Cardiac fibroblast (primary cell): ENCODE results near the gene ZFP36L2.

ENCODE experiments used
- DNase-seq, 2 donors: peaks; one replicate each; pipeline versions ENCODE4 v3.0.0 to v3.0.0-alpha.2; 2010; ENCODE audit warnings: low read depth in 2 of 2
- H3K4me3 ChIP-seq, 2 donors: replicated peaks in 1 of 2; 1 replicate in 1 of 2; 2 replicates in 1 of 2; pipeline ENCODE4 v1.5.1; 2011; ENCODE audit warnings: low read depth in 2 of 2, low read length in 2 of 2, mild to moderate bottlenecking in 2 of 2, moderate library complexity in 1 of 2
- TF ChIP-seq, protein P1 (sequence below): IDR thresholded peaks from one replicate; pipeline ENCODE4 v1.5.1; 2011; ENCODE audit warnings: low read depth, mild to moderate bottlenecking, low read length, inconsistent platforms

ZFP36L2 gene

DNA sequence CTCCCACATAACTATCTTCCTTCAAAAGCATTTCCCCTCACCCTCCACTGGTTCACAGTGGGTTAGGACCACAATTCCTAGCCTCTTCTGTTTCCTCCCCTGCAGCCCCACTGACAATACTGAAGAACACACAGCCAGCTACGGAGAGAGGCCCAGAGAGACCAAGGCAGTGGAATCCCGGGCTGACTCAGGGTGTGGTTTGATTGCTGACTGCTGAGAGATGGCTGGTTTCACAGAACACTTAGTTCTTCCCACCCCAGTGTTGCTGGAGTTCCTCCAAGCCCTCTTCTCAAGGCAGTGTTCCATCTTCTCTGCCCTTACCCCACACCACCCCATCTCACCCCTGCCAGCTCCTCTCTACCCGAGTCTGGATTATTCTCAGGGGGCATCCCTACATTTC, 43.3 kb upstream of the ZFP36L2 start:
- TF ChIP-seq, protein P1, sequence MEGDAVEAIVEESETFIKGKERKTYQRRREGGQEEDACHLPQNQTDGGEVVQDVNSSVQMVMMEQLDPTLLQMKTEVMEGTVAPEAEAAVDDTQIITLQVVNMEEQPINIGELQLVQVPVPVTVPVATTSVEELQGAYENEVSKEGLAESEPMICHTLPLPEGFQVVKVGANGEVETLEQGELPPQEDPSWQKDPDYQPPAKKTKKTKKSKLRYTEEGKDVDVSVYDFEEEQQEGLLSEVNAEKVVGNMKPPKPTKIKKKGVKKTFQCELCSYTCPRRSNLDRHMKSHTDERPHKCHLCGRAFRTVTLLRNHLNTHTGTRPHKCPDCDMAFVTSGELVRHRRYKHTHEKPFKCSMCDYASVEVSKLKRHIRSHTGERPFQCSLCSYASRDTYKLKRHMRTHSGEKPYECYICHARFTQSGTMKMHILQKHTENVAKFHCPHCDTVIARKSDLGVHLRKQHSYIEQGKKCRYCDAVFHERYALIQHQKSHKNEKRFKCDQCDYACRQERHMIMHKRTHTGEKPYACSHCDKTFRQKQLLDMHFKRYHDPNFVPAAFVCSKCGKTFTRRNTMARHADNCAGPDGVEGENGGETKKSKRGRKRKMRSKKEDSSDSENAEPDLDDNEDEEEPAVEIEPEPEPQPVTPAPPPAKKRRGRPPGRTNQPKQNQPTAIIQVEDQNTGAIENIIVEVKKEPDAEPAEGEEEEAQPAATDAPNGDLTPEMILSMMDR = no peak
- H3K4me3 ChIP-seq = no peak overlapping the region
- peak; percentile 91 to 93 for DNase-seq

DNA sequence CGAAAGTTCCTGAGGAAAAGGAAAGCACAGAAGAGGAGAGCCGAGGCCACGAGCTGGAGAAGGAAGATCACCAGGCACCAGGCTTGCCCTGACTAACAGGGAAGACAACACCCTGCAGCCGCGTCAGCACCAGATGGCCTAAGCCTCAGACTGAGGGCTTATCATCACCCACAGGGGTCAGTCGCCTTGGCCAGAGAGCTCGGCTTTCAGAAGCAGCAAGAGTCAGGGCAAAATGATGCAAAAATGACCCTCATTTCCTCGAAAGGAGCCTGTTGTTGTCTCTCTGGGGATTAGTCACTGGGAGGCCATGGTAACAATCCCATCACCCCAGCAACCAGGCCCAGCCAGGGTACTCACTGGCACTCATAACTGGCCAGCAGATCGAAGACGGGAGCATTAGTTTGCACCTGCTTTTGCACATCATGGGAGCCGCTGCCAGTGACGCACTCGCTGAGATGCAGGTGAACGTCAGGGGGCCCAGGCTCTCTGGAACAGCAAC, 42.7 kb upstream of the ZFP36L2 start:
- peak overlapping the region in 1 of 2 donors; percentile 0 for H3K4me3 ChIP-seq
- DNase-seq = peak; percentile 98 to 99
- TF ChIP-seq, protein P1 = peak; percentile 20

DNA sequence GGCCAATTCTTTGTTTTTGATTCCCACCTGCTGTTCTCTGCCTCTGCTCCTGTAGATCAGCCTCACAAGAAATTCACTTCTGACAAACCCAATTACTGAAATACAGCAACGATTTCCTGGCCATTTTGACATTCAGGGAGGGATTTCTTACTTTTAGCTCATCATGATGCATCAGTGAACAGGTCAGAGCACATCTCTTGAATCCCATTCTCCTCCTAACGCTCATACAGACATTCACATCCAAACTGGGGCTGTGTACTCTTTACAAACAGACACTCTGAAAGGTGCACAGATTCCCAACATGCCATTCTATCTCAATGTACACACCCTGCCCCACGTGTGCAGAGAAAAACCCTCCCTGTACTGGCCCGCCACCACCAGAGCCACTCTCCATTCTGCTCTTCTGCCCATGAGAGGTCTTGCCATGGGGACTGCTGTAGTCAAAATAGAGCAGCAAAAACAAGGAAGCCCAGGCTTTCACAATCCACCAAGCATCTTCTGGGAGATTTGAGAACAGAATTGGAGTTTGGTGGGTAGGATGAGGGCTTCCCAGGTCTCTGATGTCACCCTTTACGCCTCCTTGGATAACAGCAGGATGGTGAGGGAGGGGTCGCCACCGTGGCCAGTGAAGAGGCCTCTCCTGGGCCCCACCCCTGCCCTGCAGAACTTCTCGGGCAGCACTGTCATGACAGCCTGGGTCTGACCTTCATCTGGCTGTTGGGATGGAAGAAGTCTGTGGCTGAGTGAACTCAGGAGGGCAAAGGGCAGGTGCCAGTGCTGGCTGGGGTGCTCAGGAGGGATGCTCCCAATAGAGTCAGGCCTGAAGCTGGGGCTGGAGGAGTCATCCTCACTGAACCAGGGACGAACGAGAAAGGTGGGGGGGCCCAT, 41.9 kb upstream of the ZFP36L2 start:
- no peak for DNase-seq
- H3K4me3 ChIP-seq = peak overlapping the region in 1 of 2 donors; percentile 0
- TF ChIP-seq, protein P1 = no peak

DNA sequence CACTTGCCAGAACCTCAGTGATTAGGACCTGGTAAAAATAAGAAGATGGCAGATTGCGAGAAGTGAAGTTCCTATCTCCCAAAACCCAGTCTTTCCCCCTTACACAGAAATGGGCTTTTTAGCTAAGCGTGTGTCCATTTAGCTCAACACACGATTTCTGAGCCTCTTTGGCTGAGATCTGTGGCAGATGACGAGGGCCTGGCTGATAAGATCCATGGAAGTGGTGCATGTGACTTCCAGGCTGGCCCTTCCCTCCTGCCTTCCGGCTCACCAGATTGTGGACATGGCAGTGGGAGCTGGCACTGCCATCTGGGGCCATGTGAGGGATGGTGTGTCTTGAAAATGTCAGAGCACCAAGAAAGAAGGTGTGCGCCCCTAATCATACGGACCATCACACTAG, 41.0 kb upstream of the ZFP36L2 start:
- no peak for DNase-seq
- TF ChIP-seq, protein P1 = no peak

DNA sequence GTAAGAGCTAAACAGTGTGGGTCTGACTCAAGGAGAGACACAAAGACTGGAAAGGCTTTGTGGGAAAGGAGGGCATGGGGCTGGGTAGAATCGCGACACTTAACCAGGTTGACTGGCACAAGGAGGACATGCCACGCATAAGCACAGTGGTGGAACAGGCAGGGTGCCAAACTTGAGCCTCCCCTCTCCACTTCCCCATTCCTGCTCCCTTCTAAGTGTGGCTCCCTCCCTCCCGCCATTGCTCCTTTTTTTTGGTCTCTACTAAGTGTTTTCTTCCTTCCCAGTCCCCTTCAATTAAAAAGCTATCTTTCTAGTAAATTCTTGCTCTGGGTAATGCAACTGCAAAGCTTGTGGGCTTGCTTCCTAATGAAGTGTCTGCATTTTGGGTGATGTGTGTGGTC, 40.3 kb upstream of the ZFP36L2 start:
- H3K4me3 ChIP-seq = no peak overlapping the region
- TF ChIP-seq, protein P1 = no peak
- DNase-seq = no peak

More for the DNA sequence above, 41.0 kb upstream of the ZFP36L2 start:
- no peak overlapping the region for H3K4me3 ChIP-seq

DNA sequence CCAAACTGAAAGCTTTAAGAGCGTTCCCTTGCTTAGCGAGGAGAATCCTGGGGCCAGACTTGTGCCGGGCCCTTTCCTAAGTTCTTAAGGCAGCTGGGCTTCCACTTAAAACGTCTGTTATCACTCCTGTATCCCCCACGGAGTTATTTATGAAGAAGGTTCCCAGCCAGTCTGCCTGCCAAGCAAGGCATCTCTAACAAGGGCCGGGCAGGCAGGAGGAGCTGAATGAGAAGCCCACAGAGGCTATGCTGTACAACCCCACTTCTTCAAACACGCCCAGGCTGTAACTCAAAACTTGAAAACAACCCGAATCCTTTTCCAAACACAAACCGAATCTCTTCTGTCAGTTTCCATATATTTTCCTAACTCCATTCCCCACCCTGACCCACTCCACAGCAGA, 39.0 kb upstream of the ZFP36L2 start:
- peak in 1 of 2 donors; percentile 75 for DNase-seq
- TF ChIP-seq, protein P1 = no peak
- H3K4me3 ChIP-seq = no peak overlapping the region

DNA sequence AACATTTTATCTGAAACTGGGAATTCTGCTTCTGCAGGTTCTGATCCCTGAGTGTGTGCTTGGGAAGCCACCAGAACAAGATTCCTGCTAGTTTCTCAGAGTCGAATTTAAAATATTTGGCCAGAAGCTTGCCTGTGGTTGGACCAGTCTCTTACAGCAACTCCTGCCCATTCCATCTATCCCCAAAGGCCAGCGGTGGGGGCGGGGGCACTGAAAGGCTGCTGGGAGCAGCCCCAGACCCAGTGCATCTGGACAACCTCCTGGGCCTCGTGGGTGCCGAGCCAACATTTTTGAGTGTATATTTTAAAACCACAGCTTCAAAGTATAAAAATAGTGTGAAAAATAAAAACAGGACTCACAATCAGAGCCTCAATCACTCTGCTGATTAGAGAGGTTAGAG, 38.6 kb upstream of the ZFP36L2 start:
- H3K4me3 ChIP-seq = no peak overlapping the region
- DNase-seq = peak; percentile 24 to 83
- TF ChIP-seq, protein P1 = no peak
